Brain pericyte (primary cell): Measurements from ENCODE around the gene HDAC9.

ENCODE experiments used
- DNase-seq: peaks from one replicate; pipeline ENCODE4 v3.0.0-alpha.2; 2012; ENCODE audit warnings: low read depth, low spot score

HDAC9 gene

GRCh38 chr7:18786196-18786727 lies 290.7 kb downstream of the HDAC9 start:
- DNase-seq, result no peak

GRCh38 chr7:18786796-18787195 lies 291.2 kb downstream of the HDAC9 start:
- no peak for DNase-seq

- no peak for DNase-seq
These were observed 292.5 kb downstream of the HDAC9 start for GRCh38 chr7:18788026-18788425.

- no peak for DNase-seq
These were observed 297.5 kb downstream of the HDAC9 start for GRCh38 chr7:18792871-18793595.

- DNase-seq, result no peak
These were observed 300.7 kb downstream of the HDAC9 start for GRCh38 chr7:18796216-18796615.

- DNase-seq, result no peak
These were observed 302.7 kb downstream of the HDAC9 start for GRCh38 chr7:18798088-18798906.

GRCh38 chr7:18799899-18800298 lies 304.4 kb downstream of the HDAC9 start:
- DNase-seq, result no peak

GRCh38 chr7:18803923-18804322 lies 308.4 kb downstream of the HDAC9 start:
- no peak for DNase-seq

GRCh38 chr7:18806177-18806576 lies 310.6 kb downstream of the HDAC9 start:
- DNase-seq, result no peak

- DNase-seq, result no peak
These were observed 312.5 kb downstream of the HDAC9 start for GRCh38 chr7:18808026-18808425.

GRCh38 chr7:18815261-18815960 lies 319.9 kb downstream of the HDAC9 start:
- no peak for DNase-seq

- DNase-seq, result no peak
These were observed 325.4 kb downstream of the HDAC9 start for GRCh38 chr7:18820981-18821380.

GRCh38 chr7:18821554-18821953 lies 326.0 kb downstream of the HDAC9 start:
- no peak for DNase-seq

- no peak for DNase-seq
These were observed 328.6 kb downstream of the HDAC9 start for GRCh38 chr7:18824157-18824556.

- no peak for DNase-seq
These were observed 332.9 kb downstream of the HDAC9 start for GRCh38 chr7:18828260-18828993.

GRCh38 chr7:18828994-18829857 lies 333.7 kb downstream of the HDAC9 start:
- DNase-seq, result no peak

- DNase-seq, result no peak
These were observed 334.3 kb downstream of the HDAC9 start for GRCh38 chr7:18829858-18830285.

- no peak for DNase-seq
These were observed 335.9 kb downstream of the HDAC9 start for GRCh38 chr7:18831419-18831818.

- DNase-seq, result no peak
These were observed 336.4 kb downstream of the HDAC9 start for GRCh38 chr7:18831943-18832342.

- no peak for DNase-seq
These were observed 339.0 kb downstream of the HDAC9 start for GRCh38 chr7:18834577-18834976.
